A172 (cell line): ENCODE results near the gene CDYL2. TPM values are rescaled to one million over a fixed set of nuclear protein-coding genes. Genes with fewer than 3 reads are reported as not detected.

Source experiments
- DNase-seq: peaks from one replicate; pipeline ENCODE4 v3.0.0-alpha.2; 2015; ENCODE audit warnings: low spot score
- total RNA-seq: library from RNA; depleted of rRNA; stranded (reverse); fragments of >200 nt; shearing (Covaris generic); gene quantifications from 2 replicates; pipeline ENCODE4 v1.2.3, GENCODE V29; 2014

The CDYL2 gene
- total RNA-seq, 1 experiment from 2014 or later = 6.3 TPM

DNA sequence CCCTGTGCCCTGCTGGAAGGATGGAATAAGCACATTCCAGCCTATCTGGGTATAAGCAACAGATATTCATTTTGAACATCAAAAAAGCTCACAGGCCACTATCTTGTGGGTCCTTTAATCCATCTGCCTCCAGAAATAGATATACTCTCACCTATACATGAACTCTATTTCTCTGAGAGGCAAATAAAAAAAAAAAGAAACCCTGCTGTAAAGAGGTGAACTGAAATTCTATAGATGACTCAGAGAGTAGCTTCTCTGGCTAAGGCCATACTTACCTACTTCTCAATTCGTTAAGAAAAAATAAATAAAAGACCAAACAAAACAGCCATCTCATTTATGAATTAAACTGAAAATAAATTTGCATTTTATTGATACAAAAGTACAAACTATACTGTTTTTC is 177.3 kb downstream of the CDYL2 start:
- no peak for DNase-seq

- DNase-seq = no peak
These were observed 181.0 kb downstream of the CDYL2 start for GRCh38 chr16:80623376-80623775.

DNA sequence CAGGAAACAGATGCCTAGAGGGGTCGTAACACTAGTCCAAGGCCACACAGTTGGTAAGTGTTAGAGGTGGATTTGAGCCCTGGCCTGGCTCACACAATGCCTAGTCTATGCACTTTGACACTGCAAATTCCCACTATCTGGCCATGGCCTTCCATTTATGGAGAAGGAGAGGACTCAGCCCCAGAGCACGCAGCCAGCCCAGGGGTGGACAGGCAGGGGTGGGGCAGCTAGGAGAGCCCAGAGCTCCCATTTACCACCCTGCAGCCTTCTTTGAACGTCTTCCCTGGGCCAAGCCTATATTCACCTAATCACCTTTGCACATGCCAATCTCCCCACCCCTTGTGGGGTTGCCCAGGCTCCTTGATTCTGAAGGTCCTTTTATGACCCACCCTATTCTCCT is 182.4 kb downstream of the CDYL2 start:
- DNase-seq = no peak

- no peak for DNase-seq
These were observed 183.4 kb downstream of the CDYL2 start for GRCh38 chr16:80620736-80621605.

- DNase-seq = peak; percentile 67
These were observed 184.6 kb downstream of the CDYL2 start for GRCh38 chr16:80619824-80620223.

DNA sequence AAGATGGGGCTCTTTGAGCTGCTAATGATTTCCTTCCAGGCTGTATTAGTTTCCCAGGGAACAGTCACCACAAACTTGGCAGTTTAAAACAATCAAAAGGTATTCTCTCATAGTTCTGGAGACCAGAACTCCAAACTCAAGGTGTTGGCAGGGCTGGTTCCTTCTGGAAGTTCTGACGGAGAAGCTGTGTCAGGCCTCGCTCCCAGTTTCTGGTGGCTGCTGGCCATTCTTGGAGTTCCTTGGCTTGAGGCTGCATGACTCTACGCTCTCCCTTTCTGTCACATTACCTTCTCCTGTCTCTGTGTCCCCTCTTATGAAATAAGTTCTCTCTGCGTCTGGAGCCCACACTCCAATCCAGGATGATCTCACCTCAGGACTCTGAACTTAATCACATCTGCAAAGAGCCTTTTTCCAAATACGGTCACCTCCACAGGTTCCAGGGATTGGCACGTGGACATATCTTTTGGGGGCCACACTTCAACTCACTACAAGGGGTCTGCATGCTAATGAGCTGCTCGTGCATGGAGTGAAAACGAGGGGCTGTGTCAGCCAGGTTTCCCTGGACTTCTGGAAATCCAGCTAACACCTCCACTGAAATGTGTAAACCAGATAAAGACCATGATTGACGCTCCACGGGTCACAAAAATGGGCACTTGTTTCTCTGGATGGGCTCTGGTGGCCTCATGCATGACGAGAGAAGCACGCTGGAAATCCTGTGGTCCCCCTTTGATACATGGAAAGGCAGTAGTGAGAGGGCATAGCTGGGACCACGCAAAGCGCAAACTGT is 185.3 kb downstream of the CDYL2 start:
- DNase-seq = no peak

- DNase-seq = no peak
These were observed 188.0 kb downstream of the CDYL2 start for GRCh38 chr16:80616362-80616761.

- DNase-seq = no peak
These were observed 188.7 kb downstream of the CDYL2 start for GRCh38 chr16:80615735-80616134.

DNA sequence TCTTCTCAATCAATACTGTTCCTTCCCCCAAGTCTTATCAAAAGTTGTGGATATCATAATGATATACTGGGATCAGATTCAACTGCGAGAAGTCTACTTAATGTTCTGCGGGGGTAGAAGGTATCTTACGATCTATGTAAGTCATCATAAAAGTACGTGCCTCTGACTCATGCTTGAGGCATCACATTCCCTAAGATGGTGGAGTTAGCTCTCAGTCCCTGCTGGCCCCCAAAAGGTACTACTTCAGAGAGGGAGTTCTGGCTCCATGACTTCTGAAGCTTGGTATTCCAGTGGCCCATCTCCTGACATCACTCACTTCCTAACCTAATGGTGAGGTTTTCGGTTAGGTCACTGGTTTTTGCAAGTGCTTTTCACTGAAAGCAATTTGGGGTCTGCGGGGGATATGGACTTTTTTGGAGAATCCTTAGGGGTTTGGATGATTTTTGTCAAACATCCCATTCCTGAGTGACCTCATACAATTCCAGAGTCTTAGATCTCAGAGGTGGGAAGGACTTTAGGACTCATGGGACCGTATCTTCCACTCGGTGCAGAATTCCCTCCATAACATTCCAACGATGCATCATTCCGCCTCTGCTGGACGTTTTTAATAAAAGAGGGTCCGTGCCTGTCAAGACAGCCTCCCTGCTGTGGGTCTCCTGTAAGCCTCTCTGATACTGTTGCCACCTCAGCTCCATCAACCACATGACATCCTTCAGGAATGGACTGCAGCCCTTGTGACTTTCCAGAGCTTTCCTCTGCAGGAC is 189.3 kb downstream of the CDYL2 start:
- peak; percentile 95 for DNase-seq

DNA sequence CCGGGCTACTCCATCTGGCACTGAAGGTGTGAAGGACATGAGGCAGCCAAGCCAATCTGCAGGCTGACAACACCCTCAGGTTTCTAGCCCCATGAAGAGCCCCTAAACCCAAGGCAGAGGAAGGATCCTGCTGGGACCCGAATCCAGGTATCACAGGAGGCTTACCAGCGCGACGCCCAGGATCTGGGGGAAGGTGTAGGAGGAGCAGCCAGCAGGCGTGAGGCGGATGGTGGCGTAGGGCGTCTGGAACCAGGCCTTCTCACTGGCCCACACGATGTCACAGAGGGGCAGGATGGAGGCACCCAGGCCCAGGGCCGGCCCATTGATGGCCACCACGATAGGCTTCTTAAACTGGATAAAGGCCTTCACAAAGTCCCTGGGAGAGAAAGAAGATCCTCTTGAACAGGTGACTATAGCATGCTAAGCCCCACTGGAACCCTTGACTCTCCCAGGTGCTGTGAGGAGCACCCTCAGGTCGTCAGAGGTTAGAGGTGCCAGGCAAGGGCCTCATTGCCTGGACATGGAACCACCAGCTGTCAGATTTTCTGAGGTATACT is 191.9 kb downstream of the CDYL2 start:
- no peak for DNase-seq

GRCh38 chr16:80611930-80612327 is 192.5 kb downstream of the CDYL2 start:
- no peak for DNase-seq

DNA sequence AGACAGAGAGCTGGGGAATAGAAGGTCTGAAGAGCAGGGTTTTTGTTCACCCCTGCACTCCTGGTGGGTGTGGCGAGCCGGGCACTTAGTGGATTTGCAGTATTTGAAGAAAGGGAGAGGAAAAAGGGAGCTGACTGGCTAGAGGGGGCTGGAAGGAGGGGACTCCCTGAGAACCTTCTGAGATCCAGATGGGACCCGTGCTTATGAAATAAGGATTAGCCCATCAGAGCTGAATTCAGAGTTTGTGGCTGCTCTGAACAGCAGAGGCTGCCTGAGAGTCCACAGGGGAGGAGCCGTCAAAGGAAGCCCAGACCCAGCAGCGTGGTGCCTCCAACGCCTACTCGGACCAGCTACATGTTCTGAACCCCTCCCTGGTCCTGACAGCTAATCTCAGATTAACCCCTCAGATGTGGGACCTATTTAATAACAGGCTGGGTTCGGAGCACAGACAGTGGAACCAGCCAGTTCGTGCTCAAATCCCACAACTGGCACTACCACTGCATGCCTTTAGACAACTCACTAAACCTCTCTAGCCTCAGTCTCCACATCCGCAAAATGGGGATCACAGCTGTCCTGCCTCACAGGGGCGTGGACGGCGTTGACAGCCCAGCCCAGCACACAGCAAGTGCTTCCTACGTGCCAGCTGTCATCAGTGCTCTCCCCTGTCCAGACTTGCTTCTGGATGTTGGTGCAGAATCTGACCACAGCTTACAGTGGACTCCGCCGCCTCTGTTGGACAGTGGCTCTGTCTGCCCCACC is 193.0 kb downstream of the CDYL2 start:
- DNase-seq = no peak

DNA sequence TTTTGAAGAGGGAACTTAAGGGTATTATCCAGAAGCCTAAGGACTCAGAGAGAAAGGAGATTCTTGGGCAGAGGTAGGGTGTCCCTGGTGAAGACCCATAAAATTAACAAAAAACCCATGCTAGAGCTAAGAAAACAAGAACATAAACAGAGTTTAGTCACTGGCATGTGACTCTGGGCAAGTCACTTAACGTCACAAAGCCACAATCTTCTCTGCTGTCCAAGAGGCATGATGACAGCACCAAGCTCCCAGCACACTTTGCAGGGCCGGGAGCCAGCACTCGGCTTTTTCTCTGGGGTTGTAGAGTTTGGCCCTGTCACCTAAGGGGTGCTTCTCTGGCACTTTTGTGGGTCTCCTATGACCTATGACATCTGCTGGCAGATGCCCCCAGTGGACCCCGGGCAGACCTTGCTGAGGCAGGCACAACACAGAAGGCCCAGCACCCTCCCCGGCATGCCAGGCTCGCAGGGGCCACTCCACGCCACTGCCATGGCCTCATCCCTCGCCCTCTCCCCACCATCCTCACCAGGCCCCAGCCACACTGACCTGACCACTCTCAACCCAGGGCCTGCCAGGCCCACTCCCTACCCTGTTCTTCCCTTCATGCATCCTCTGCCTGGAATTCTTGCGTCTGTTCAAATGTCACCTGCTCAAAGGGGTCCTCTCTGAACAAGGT is 193.8 kb downstream of the CDYL2 start:
- DNase-seq = no peak

- no peak for DNase-seq
These were observed 195.5 kb downstream of the CDYL2 start for GRCh38 chr16:80608946-80609345.

- DNase-seq = no peak
These were observed 197.2 kb downstream of the CDYL2 start for GRCh38 chr16:80607204-80607603.

DNA sequence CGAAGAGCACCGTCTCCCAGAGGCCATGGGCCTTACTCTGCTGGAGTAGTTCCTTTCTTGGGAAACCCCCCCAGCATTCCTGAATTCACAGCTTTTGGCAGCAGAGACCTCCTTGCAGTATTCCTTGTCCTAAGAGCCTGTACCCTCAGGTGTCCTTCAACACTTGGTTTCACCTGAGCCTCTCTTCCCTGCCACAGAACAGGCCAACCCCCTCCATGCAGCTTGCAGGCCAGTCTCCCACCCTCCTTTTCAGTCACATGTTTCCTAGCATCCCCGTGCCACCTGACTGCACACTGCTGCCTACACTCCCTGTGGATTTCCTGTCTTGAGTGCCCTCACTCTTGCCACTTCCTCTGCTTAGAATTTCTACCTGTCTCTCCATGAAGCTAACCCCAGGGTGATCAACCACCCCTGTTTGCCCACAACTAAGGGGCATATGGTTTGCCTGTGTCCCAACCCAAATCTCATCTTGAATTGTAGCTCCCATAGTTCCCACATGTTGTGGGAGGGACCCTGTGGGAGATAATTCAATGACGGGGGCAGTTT is 198.1 kb downstream of the CDYL2 start:
- no peak for DNase-seq

DNA sequence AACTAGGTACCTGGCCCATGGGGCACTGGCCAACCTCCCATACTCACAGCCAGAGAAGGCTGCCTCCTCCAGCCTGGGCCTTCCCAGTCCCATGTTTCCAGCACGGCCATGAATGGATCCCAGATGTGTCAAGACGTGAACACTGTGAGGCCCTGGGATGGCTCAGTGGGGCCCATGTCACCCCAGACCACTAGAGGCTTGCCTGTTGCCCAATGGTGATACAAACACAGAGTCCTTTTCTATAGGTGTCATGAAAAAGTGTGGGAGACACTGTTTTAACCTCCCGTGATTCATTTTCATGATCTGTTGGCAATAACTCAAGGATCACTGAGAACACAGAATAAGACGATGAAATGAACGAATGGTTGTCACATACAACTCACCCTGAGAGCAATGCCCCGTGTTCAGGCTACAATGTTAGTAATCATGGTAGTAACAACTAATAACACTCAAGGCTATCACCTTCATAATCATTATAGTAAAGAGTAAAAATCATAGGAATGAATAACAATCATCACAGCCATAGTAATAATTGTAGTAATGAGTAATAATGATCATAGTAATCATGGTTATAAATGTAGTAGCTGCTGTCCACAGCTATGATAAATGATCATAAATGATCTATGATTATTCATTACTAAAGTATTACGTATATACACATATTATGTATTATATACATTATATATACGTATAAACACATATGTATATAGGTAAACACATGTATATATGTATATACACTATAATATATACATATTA is 199.6 kb downstream of the CDYL2 start:
- no peak for DNase-seq

- no peak for DNase-seq
These were observed 201.5 kb downstream of the CDYL2 start for GRCh38 chr16:80602894-80603293.

GRCh38 chr16:80601182-80601581 is 203.2 kb downstream of the CDYL2 start:
- DNase-seq = no peak

- peak; percentile 40 for DNase-seq
These were observed 204.9 kb downstream of the CDYL2 start for GRCh38 chr16:80599466-80599865.
